C1 segment of cervical spinal cord (tissue), 14 donors: ENCODE data around the gene INSIG1.
A peak's percentile ranks its signal among the peaks of the same experiment; 100 is the strongest.

ENCODE experiments used
- DNase-seq, 14 donors: peaks; one replicate each; lab custom pipeline; 2025; lab: John Stamatoyannopoulos, UW

INSIG1 gene

DNA sequence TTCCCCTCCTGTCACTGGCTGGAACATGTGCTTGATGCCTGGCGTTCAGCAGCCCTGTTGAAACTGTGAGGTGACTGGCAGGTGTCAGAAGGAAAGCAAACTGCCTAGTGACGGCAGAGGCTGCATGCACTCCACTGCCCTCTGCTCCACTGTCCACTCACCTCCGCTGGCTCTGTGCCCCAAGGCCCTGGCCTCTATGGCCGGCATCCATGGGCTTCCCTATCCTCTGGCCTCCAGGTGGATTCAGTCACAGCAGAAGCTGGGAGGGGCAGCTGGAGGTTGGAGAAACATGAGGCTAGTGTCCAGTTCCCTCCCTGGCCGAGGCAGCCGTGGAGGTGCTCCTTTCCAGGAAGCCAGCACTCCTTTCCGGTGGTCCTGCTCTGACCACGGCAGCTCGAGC is 31.2 kb upstream of the INSIG1 start:
- no peak for DNase-seq

DNA sequence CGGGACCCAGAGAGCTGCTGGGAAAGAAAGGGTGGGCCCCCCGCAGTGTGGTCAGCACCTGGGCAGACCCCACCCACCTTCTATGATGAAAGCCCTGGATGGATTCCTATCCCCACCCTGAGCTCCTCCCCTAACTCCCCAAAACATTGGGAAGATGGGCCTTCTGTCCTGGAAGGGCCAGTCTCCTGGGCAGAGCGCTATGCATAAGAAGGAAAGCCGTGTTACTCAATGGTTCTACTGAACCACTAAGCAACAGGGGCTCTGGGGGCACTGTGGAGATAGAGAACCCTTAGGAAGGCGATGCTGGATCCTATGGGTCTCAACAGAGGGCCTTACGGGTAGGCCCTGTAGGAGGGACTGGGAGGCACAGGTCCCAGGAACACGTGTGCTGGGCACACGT is 30.7 kb upstream of the INSIG1 start:
- no peak for DNase-seq

- no peak for DNase-seq
Measured at GRCh38 chr7:155267436-155267835, 30.2 kb upstream of the INSIG1 start.

DNA sequence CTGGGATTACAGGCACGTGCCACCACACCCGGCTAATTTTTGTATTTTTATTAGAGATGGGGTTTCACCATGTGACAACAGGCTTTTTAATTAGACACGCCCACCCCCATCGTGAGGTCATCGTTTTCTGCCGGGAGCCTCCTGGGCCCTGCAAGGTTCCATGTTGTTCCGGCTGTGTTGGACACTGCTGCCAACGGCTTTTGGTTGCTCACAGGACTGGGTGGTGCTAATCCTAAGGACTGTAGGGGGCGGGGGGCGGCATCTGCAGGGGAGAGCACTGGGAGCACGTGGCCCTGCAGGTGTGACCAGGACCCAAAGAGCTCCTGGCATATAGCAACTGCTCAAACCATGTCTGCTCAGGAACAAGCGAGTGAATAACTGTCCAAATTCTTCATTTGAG is 29.5 kb upstream of the INSIG1 start:
- no peak for DNase-seq

DNA sequence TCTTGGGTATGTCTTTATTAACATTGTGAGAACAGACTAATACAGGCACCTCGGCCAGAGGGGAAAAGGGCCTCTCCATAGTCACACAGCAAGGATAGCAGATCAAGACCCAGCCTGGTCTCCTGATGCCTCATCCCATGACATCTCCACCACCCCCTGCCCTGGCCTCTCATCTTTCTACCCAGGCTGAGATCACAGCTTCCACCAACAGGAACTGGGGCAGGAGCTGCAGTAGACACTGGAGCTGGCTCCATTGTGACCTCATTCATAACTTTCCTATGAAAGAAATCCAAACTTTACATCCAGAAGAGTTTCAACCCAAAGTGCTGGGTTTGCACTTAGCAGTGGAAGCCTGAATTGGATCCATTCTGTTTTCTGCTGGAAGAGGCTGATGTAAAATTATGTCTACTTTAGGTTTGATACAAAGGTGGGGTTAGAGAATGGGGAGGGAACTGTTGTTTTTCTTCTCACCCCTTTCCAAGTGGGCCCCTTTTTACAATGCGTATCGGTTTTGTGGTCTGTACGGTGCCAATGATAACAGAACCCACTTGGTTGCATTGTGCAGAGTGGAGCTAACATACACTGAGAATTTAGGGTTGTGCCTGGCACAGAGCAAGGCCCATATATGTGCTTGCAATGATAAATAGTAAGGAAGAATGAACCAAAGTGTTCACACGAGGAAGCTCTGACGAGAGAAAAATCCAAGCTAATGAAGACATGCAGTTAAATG is 28.6 kb upstream of the INSIG1 start:
- no peak for DNase-seq

DNA sequence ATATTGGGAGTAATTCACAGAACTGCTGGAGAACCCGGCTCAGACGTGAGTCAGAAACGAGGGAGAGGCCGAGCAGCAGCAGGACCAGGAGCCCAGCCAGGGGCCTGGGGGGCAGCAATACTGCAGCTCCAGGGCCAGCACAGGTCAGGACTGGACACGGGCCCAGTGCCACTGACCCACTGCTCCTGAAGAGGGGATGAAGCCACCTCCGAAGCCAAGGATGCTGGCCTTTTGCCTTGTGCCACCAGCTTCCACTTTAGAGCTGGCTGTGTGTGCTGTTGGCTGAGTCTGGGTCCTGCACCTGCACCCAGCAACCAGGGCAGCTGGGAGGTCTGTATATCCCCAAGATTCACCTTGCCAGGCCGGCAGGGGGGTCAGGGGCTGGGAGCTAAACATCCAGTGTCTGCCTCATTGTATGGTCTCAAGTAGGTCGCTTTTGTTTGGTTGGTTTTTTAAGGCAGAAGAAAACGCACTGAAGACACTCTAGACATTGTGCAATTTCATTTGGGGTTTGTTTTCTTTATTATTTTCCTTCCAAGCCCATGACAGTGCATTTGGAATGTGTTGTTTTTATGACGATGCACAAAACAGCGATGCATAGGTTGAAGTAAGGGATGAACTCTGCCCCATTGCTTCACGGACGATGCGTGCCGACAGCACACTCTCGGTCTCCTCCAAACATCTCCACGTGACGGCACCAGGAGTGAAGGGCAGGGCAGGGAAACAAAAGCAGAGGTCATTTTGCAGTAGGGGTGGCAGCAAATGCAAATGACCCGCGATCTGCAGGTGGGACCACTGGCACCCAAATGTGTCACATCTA is 27.7 kb upstream of the INSIG1 start:
- no peak for DNase-seq

- DNase-seq: no peak
Measured at GRCh38 chr7:155270861-155271260, 26.8 kb upstream of the INSIG1 start.

GRCh38 chr7:155274633-155275355 is 22.9 kb upstream of the INSIG1 start:
- DNase-seq: no peak

GRCh38 chr7:155276042-155276799 is 21.5 kb upstream of the INSIG1 start:
- no peak for DNase-seq

DNA sequence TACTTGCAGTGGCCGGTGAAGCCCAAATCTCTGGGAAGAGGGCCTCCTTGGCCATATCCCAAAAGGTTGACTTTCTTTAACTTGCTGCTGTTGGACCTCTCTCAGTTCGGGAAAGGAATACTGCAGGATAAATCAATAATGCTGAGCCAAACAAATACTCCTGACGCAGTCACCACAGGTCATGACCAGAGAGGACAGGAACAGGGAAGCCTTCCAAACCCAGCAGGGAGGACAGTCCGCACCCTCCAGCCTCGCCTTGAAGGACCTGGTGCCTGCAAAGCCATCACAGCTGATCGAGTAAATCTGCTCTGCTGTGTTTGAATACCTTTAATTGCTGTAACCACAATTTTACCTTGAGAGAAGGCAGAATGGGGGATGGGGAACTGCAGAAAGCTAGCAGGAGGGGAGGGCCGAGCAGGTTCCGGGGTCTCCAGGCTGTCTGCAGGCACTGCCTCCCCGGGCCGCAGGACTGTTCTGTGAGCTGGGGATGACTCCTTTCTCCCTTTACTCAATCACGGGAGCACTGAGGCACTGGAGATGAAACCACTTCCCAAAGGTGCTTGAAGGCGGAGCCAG is 20.8 kb upstream of the INSIG1 start:
- DNase-seq: no peak

- no peak for DNase-seq
Measured at GRCh38 chr7:155277385-155277994, 20.2 kb upstream of the INSIG1 start.

DNA sequence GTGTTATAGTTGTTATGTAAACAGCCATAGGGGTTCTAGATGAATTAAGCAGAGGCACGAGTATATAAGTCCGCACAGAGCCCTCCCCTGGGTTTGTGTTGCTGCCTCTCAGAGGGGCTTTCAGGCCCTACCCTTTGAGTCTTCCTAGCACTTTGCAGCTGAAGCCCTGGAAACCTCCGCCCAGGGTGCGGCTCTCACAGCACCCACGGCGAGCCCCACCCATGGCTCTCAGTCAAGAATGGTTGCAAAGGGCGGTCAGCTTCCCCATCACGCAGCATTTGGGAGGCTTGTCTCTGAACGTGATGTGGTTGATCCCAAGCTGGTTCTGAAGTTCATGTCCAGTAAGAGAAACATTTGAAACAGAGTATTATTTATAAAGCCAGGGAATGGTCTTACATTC is 18.8 kb upstream of the INSIG1 start:
- DNase-seq: no peak

DNA sequence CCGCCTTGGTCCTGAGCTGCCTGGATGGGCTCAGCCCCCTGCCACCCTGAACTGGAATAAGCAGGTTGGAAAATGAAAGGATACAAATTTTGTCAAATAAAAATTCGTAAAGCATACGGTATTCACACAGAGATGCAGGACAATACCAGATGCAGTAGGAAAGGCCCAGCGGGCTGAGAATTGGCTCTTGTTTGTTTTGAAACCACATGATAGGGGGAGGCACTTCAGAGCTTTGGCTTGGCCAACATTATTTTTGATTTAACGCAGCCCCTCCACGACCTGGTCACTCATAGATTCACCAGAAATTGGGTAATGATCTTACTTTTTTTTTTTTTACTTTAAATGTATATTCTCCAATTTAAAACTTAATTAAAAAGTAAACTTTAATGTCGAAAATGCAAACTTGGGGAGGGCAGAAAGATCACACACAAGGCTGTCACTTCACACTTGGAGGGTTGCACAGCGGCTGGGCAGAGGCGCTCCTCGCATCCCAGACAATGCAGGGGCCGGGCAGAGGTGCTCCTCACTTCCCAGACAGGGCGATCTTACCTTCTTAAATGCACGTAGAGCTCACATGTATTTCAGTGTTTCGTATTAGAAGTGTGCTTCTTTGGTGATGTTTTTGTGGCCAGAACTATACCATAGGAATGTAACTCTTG is 17.8 kb upstream of the INSIG1 start:
- no peak for DNase-seq

DNA sequence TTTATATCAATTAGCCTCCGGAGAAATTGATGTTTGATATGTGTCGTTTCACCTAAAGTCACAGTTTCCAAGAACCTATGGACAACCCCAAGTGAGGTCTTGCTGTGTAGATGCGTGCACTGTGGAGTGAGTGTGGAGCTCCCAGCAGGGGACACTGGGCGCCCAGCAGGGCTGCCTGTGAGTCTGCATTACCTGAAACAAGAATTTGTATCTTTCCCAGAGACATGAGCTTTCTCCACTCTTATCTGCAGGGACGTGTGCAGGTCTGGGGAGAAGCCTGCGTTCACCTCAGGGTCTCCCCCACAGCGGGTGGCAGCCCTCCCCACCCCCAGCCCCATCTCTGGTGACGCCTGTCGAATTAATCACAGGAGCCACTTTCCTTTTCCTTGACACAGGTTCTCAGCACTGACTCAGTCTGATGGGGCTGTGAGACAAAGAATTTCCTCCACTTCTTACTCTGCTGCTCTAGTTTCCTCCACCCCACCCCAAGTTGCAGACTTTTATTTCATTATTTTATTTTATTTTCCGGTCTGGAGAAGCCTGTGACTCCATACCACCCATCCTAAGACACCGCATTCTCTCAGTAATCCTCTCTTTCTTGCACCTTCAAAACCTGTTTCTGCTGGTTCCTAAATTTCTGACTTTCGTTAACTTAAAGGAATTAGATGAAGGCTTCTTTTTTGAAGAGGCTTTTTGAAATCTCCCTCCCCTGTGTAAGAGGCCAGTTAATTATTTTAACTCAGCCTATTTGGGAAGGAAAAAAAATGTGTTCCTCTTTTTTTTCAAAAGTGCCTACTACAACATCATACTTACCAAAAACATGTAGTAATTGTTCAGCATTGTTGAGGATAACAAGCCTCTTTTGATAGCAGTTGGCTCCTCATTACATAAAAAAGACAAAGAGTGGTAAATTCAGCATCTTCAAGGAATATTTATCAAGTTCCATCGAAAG is 17.0 kb upstream of the INSIG1 start:
- DNase-seq: no peak

DNA sequence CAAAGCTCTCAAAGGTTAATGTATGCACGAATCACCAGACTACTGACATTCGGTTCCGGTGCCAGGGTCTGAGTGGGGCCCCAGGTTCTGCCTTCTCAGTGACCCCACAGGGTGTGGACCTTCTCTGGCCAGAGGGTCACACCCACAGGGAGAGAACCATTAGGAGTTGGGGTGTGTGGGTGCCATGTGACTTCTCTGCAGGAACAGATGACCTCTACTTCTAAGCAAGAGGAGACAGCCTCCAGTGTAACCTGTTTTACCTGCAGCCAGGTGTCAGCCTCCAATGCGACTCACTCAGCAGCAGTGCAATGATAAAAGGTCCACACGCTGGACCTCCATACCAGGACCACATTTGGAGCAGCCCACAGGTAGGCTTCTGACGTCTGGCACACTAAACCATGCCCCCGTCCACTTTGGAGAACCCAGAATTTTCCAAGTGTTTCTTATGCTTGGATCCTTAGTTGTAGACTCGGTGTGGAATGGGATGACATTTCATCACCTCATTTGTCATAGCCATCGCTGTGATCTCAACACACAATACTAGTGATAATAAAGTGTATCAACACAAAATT is 16.2 kb upstream of the INSIG1 start:
- no peak for DNase-seq

GRCh38 chr7:155282671-155283070 is 15.0 kb upstream of the INSIG1 start:
- peak in 6 of 14 donors; percentile 4 to 68 (median 14) for DNase-seq

- DNase-seq: no peak
Measured at GRCh38 chr7:155283565-155284194, 14.0 kb upstream of the INSIG1 start.
